M059J (cell line): Measurements from ENCODE around the gene PRM1. TPM values are rescaled to one million over a fixed set of nuclear protein-coding genes. Genes with fewer than 3 reads are reported as not detected.
"Not testable (repeated sequence)": the region's sequence is repeated elsewhere in the genome, so short reads cannot be mapped to it uniquely, and the experiment has no call there.

Experiments used
- DNase-seq: peaks from one replicate; pipeline ENCODE4 v3.0.0-alpha.2; 2012; ENCODE audit warnings: low read depth
- total RNA-seq: library from RNA; depleted of rRNA; stranded (reverse); fragments of >200 nt; shearing (Covaris generic); gene quantifications from 2 replicates; pipeline ENCODE4 v1.2.3, GENCODE V29; 2014

PRM1 gene
- total RNA-seq, 1 experiment from 2014 or later, result not detected

DNA sequence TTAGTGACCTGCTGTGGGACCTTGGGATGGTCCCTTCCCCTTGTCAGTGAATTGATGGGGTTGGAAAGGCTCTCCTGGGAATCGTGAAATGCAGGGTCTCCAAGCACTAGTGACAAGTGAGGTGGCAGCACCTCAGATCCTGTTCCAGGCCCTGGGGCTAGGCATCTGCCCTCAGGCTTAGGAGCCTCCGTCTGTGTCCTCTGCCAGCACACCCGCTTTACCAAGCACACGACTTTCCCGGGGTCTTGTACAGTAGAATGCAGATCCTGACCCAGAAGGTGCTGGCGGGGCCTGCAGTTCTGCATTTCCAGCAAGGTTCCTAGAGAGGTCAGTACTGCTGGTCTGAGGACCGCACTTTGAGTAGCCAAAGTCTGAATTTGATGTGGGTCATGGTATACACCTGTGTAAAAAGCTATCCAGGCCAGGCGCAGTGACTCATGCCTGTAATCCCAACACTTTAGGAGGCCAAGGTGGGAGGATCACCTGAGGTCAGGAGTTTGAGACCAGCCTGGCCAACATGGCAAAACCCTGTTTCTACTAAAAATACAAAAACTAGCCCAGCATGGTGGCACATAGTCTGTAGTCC is 33.3 kb upstream of the PRM1 start:
- no peak for DNase-seq

DNA sequence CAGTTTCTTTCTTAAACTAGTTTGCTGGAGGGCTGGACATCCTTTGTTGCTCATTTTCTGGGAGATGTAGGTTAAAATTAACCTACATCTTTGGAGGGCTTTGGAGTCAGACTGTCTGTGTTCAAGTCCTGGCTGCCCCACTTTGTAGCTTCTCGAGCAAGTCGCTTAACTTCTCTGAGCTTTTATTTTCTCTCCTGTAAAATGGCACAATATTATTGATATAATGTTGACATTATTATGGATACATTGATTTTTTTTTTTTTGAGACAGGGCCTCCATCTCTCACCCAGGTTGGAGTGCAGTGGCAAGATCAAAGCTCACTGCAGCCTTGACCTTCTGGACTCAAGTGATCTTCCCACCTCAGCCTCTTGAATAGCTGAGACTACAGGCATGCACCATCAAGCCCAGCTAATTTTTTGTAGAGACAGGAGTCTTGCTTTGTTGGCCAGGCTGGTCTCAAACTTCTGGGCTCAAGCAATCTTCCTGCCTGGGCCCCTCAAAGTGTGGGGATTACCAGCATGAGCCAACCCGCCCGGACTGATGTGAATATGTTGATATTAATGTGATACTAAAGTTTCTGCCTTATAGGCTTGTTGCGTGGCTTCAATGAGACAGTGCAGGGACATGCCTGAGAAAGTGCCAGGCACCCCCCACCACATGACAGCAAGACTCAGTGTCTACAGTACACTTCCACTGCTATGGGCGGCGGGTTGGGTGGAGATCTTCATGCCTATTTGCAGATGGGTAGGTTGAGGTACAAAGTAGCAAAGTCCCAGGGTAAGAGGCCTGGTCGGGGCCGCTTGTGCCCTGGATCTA is 32.6 kb upstream of the PRM1 start:
- DNase-seq, result no peak

DNA sequence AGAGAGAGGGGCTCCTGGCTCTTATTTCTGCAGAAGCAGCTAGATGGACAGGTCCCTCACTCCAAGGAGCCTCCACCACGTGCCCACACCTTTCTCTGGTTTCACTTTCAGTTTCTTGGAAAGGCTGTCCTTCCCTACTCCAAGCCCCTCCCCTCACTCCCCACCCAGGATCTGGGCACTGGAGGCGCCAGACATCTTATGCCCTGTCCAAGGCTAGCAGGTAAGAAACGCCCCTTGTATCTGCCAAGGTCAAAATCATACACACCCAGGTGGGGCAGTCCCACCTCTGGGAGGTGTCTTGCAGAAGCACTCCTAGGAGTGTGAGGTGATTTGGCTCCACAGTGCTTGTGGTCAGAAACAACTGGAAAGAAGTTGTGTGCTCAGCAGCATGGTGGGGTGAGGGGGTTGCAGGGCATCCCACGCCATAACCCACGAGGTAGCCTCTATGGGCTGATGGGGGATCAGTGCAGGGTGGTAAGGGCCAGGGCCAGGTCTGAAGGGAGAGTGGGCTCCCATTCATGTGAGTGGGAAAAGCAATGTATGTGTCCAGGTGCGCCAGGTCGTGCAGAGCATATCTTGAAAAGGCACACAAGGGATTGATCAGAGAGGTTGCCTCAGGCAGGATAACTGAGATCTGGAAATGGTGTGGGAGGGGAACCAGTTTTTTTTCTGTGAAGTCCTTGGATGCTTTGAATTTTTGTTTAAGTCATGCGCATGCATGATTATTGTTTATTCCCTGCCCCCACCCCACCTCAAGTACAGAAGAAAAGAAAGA is 31.8 kb upstream of the PRM1 start:
- peak; percentile 90 for DNase-seq

DNA sequence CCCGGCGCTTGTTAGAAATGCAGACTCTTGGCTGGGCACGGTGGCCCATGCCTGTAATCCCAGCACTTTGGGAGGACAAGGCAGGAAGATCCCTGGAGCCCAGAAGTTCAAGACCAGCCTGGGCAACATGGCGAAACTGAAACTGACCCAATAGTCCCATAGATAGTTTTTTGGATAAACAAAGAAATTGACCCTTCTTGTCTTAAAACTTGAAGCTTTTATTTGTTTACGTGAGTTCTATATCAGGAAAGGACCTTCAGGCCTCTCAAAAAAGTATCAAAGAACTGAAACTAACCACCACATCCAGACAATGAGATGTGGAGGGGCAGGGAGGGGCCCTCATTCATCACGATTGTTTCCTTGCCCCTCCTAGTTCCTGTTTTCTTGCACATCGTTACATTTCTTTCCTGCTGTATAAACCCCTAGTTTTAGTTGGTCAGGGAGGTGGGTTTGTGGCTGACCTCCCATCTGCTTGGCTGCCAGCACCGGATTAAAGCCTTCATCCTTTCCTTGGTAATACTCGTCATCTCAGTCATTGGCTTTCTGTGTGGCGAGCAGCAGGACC is 29.9 kb upstream of the PRM1 start:
- peak; percentile 56 for DNase-seq

DNA sequence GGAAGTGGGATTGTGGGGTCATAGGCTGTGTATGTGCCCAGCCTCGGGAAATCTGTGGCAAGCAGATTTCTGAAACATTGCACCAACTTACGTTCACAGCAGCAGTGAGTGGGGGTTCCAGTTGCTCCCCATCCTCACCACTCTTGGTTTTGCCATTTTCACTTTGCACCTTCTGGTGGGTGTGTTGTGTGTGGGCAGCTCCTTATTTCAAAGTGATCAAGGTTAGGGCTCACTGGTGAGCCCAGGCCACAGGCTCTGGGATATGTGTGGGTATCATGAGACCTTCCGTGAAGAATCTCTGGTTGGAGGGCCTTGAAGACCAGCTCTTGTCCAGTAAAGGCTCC is 29.5 kb upstream of the PRM1 start:
- no peak for DNase-seq

DNA sequence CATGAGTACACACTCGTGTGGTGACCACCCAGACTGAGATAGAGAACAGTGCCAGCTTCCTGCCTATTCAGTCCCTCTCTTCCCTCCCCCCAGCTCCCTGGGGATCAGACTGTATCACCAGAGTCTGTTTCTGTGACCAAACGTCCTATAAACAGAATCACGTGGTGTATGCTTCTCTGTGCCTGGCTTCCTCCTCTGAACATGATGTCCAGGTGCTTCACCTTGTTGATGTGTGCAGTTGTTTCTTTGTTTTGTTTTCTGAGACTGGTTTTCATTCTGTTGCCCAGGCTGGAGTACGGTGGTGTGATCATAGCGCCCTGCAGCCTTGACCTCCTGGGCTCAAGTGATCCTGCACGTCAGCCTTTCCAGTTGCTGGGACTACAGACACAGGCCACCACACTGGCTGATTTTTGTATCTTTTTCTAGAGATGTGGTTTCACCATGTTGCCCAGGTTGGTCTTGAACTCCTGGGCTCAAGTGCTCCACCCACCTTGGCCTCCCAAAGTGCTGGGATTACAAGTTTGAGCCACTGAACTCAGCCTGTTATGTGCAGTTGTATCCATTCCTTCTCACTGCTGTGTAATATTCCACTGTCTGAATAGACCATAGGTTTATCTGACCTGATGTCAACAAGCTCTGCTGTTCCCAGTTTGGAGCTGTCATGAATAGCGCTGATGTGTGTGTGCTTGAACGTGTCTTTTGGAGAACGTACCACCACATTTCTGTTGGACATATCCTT is 28.9 kb upstream of the PRM1 start:
- DNase-seq, result peak; percentile 46

DNA sequence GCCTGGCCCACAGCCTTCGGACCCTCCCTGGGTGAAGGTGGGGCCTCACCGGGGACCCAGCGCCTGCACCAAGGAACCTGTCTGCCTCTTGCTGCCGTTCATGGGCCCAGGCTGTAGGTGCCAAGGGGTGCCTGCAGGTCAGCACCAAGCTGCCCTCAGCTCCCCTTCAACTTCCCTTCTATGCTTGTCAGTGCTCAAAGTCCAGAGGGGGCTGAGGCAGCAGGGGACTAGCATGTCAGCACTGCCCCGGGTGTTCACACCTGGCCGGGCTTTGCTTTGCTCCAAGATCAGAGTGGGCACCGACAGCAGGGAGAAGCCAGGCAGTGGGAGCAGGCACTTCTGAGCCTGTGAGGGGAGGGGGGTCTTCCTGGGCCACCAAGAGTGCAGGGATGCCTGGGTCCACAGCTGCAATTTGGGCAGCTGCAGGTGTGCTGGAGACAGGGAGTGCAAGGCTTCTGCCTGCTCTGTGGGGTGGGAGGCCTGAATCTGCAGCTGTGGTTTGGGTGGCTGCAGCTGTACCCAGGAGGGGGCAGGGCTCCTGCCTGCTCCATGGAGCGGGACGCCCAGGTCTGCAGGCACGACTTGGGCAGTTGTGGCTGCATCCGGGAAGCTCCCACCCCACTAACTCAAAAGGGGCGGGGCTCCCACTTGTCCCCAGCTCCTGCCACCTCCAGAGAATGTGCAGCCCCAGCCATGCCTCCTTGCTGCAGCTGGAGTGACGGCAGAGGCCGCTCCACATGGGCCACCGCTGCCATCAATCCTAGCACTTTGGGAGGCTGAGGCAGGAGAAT is 27.6 kb upstream of the PRM1 start:
- DNase-seq, result no peak

DNA sequence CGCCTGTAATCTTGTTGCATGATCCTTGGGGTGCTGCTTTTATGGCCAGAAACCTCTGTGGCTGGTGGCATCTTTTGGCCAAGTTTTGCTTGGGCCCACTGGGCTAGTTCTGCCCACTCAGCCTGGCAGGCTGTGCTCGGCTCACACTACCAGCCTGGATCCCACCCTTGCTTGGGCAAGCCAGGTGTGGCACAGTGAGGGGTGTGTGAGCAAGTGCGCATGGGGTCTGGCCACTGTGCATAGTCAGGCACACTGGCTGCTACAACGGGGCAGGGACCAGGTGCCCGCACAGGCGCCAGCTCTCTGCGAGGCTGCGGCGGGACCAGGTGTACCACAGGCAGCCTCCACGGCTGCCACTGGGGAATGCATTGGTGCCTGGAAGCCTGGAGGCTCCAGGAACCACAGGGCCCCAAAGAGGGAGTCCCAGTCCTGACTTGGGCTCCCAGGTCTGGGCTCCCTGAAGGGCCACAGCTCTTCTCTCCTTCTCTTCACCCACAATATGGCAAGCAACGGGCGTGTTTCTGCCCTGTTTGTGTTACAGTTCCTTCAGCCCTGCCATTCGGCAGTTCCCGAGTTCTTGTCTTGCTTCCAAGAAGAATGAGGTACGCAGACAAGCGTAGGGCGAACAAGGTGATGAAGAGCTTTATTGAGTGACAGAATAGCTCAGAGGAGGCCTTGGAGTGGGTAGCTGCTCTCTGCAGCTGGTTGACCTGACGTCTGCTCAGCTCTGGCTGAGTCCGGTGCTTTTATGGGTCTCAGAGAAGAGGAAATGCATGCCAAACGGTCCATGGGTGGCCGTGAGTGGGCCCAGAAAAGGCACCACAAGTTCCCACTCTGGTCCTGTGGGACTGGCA is 26.7 kb upstream of the PRM1 start:
- DNase-seq, result no peak

DNA sequence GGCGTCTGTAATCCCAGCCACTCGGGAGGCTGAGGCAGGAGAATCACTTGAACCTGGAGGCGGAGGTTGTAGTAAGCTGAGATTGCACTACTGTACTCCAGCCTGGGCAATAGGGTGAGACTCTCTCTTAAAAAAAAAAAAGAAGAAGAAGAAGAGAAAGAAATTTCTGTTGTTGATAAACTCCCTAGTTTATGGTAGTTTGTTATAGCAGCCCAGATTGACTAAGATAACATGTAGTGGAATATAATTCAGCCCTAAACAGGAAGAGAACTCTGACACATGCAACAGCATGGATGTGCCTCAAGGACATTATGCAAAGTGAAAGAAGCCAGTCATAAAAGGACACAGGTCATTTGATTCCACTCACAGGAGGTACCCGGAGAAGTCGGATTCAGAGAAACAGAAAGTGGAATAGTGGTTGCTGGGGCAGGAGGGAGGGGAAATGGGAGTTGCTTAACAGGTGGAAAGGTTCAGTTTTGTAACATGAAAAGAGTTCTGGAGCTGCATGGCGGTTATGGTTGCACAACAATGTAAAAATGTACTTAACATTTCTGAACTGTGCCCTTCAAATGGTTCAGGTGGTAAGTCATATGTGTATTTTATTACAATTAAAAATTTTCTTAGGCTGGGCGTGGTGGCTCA is 26.0 kb upstream of the PRM1 start:
- peak; percentile 24 for DNase-seq

DNA sequence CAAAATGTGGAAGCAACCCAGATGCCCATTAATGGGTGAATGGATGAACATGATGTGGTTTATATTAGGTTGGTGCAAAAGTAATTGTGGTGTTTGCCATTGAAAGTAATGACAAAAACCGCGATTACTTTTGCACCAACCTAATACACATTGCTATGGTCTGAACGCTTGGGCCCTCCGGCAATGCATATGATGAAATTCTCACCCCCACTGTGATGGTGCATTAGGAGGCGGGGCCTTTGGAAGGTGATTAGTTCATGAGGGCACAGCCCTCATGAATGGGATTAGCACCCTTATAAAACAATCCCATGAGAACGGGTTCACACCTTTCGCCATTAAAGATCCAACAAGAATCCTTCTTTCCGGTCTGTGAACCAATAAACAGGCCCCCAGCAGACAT is 25.3 kb upstream of the PRM1 start:
- DNase-seq, result no peak

DNA sequence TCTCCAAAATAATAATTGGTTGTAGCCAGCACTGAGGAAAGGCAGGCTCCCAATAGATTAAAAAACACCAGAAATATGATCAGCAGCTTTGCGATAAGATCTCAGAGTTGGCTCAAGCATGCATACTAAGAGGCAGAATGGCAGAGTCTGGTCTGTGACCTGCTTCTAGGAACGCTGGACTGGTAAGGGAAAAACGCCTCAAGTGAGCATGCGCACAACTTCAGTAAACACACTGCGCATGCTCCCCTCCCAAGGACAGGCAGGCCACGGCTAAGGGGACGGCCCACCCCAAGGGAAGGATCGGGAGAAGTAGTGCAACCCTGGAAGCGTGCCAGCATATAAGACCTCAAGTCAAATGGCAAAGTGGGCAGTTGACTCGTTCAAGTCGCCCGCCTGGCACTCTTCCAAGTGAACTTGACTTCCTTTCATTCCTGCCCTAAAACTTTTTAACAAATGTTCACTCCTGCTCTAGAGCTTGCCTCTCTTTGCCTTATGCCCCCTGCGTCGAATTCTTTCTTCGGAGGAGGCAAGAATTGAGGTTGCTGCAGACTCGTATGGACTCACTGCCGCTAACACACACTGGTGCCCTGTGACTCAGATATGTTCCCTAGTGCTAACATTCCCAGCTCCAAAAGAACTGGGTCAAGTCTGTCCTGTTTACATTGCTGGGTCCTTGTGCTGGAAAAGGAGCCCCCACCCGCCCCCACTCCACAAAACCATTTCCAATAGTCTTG is 22.4 kb upstream of the PRM1 start:
- DNase-seq, result peak; percentile 20

DNA sequence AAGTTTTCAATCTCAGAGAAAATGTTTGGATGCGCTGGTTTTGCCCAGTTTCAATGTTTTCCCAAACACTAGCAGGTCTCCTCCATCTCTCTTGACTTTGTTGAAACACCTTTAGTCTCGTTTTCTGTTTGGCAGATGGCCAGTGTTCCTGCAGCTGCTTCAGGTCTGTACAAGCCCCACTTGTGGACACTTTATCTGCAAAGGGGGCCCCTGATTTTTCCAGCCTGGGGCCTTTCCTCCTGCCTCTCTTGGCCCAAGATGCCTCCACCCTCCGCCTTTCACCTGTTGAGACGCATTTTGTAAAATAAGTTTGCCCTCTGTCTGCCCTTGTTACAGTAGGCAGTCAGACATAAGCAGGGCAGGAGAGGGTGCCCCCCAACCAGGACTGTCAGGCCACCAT is 21.8 kb upstream of the PRM1 start:
- DNase-seq, result no peak

DNA sequence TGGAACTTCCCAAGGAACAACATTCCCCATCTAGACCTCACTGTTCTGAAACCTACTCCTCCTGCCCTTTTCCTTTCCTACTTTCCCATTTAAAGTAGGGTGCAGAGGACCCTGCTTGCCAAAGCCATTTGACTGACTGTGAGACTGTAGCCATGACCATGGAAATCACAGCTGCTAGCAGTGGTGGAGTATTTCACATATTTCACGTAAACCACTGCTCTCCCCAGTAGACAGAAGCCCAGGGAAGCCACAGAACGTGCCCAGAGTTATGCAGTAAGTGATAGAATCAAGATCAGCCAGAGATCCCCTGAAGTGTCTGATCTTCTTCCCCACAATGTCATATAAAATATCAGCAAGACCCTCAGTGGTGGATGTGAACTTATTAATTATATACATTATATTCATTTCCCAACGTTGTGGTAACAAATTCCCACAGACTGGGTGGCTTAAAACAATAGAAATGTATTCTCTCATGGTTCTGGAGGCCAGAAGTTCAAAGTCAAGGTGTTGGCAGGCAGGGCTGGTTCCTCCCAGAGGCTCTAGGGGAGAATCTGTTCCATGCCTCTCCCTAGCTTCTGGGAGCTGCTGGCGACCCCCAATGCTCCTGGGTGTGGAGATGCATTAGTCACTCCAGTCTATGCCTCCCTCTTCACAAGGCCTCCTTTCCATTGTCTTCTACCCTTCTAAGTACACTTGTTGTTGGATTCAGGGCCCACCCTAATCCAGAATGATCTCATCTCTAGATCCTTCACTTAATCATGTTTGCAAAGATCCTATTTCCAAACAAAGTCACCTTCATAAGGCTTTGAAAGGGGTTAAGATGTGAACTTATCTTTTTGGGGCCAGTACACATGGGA is 20.7 kb upstream of the PRM1 start:
- DNase-seq, result no peak

DNA sequence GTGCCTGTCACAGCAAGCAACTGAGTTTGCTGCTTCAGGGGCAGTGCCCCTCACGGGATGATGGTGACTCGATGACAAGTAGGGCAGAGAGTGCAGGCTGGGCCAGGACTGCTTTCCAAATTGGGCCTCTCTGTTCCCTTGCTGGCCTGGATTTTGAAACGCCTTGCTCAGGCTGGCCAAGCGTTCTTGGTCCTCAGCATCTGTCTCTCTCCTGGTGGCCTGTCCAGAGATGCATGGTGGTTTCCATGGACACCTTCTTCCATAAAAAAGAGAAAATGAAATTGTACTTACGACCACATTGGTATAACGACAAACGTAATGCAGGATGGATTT is 19.4 kb upstream of the PRM1 start:
- no peak for DNase-seq

DNA sequence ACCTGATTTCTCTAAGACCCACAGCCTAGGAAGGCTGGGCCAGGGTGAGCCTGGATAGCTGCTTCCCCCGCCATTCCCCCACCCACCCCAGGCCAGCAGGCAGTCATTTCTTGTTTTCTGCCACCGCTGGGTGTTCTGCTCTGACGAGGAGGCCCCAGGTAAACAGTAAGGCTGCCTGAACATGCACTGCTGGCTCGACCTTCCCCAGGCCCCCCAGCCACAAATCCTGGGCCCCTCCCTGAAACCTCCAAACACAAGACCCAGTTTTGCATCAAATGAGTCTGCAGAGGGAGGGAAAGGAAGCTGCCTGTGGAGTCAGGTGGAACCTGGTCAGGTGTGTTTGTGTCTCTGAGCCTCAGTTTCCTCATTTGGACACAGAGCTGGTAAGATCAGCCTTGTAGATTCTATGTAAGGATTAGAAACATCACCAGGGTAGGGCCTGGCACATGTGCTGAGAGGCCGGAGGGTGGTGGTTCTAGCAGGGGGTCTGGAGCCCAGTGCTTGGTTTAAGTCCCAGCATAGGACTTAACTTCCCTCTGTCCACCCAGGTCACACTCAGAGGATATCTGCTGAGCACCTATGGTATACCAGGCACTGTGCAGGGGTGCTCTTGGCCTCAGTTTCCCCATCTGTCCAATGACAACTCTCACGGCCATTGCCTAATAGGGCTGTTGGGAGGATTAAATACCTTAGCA is 18.9 kb upstream of the PRM1 start:
- no peak for DNase-seq

DNA sequence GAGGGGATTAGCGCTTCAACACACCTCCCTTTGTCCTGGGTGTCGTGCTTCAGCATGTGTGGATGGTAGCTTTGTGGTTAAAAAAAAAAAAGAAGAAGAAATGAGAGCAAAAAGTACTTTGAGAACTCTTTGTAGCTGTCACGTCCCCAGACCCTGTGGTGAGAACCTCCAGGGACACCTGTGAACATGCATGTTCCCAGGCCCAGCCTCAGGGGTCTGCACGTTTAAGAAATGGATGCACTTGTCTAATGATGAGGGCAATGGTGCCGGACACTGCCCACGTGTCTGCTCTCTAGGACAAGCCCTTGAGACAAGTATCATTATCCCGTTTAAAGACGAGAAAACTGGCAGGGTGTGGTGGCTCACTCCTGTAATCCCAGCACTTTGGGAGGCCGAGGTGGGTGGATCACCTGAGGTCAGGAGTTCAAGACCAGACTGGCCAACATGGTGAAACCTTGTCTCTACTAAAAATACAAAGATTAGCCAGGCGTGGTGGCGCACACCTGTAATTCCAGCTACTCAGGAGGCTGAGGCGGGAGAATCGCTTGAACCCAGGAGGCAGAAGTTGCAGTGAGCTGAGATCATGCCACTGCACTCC is 17.9 kb upstream of the PRM1 start:
- DNase-seq, result not testable (repeated sequence)
